Spleen (tissue), 11 donors: ENCODE measurements around the gene KIR2DL1. TPM values are rescaled to one million over a fixed set of nuclear protein-coding genes. Genes with fewer than 3 reads are reported as not detected.
A peak's percentile ranks its signal among the peaks of the same experiment; 100 is the strongest.
"Not testable (repeated sequence)": the region's sequence is repeated elsewhere in the genome, so short reads cannot be mapped to it uniquely, and the experiment has no call there.

ENCODE experiments used
- DNase-seq: peaks from one replicate; pipeline ENCODE4 v3.0.0-alpha.2; 2020
- H3K27ac ChIP-seq, 8 donors: fragments of 200-600 bp; sonication (generic) in 7 of 8; 1 replicate in 4 of 8; 2 replicates in 4 of 8; pipeline versions ENCODE4 v1.5.0 to v1.8.0; 2016 to 2021; ENCODE audit warnings: inconsistent platforms in 4 of 8, mild to moderate bottlenecking in 4 of 8, moderate library complexity in 1 of 8
- H3K27me3 ChIP-seq, 7 donors: fragments of 200-600 bp; sonication (generic) in 6 of 7; replicated peaks in 1 of 7; 1 replicate in 4 of 7; 2 replicates in 3 of 7; pipeline versions ENCODE4 v1.5.0 to v1.8.0; 2016 to 2021; ENCODE audit warnings: inconsistent platforms in 3 of 7, mild to moderate bottlenecking in 1 of 7
- H3K36me3 ChIP-seq, 6 donors: fragments of 200-600 bp; sonication (generic) in 5 of 6; 1 replicate in 4 of 6; 2 replicates in 2 of 6; pipeline versions ENCODE4 v1.5.0 to v1.8.0; 2016 to 2021; ENCODE audit warnings: inconsistent platforms in 2 of 6
- H3K4me1 ChIP-seq, 6 donors: fragments of 200-600 bp; sonication (generic) in 5 of 6; 1 replicate in 3 of 6; 2 replicates in 3 of 6; pipeline versions ENCODE4 v1.5.0 to v1.8.0; 2016 to 2021; ENCODE audit warnings: inconsistent platforms in 3 of 6
- H3K4me3 ChIP-seq, 8 donors: fragments of 200-600 bp; sonication (generic) in 7 of 8; 1 replicate in 4 of 8; 2 replicates in 4 of 8; pipeline versions ENCODE4 v1.5.0 to v1.8.0; 2016 to 2021; ENCODE audit warnings: inconsistent platforms in 4 of 8, mild to moderate bottlenecking in 4 of 8, moderate library complexity in 2 of 8
- H3K9me3 ChIP-seq, 8 donors: fragments of 200-600 bp; sonication (generic) in 7 of 8; 1 replicate in 4 of 8; 2 replicates in 4 of 8; pipeline versions ENCODE4 v1.5.0 to v1.8.0; 2016 to 2021; ENCODE audit warnings: inconsistent platforms in 4 of 8
- POLR2A ChIP-seq, 3 donors: fragments of 450-650 bp; IDR thresholded peaks; one replicate each; pipeline ENCODE4 v1.5.1; 2017; ENCODE audit warnings: antibody characterized with exemption in 3 of 3, mild to moderate bottlenecking in 1 of 3
- POLR2AphosphoS5 ChIP-seq, 3 donors: sonication (generic); formaldehyde crosslinking; IDR thresholded peaks; one replicate each; pipeline ENCODE4 v1.5.1; 2017; ENCODE audit warnings: antibody characterized with exemption in 3 of 3
- WGBS, 5 donors: extraction: QIAGEN DNeasy Blood & Tissue Kit in 3 of 5; methylation state at CpG; one replicate each; pipeline versions ENCODE4 v1.1.5 to v1.1.7; 2013 to 2018; 5-methylcytosine and 5-hydroxymethylcytosine counted together
- intact Hi-C: fragments of 100-400 bp; cut with DNase I; formaldehyde crosslinking; loops from one replicate; pipeline ENCODE4 v1.15.0; 2023; ENCODE audit warnings: low total_unique reads
- polyA plus RNA-seq, 3 donors: library from polyadenylated mRNA; stranded (reverse); fragments of 200-250 nt; gene quantifications; one replicate each; pipeline ENCODE4 v1.2.1, GENCODE V29; 2013
- total RNA-seq, 7 donors: library from RNA; depleted of rRNA in 3 of 7; stranded (reverse); fragments of >200 nt in 3 of 7; fragmentation: NEBNext Ultra II Directional in 4 of 7; extraction: Animal tissue kit (Norgen Biotek cat#: 25700) in 4 of 7; gene quantifications; one replicate each; pipeline versions ENCODE4 v1.1.0 to v1.2.1, GENCODE V29; 2016 to 2021
- TF ChIP-seq, protein P1 (sequence below), 11 experiments: fragments of 200-600 bp in 7 of 11; fragments of 450-650 bp in 4 of 11; sonication (generic) in 4 of 11; IDR thresholded peaks in 8 of 11; conservative IDR thresholded peaks in 3 of 11; 1 replicate in 7 of 11; 2 replicates in 4 of 11; pipeline versions ENCODE4 v1.4.0 to v1.8.0; 2016 to 2021; ENCODE audit warnings: antibody characterized with exemption in 11 of 11, inconsistent platforms in 4 of 11, mild to moderate bottlenecking in 1 of 11
- donor health status: healthy with polysubstance abuse.
- donor health status: DM: no; HTN: no; CAD: no; lungs with moderate emphysema.
- donor health status: DM: no; HTN: no; CAD: no.
- donor health status: Bipolar disorder and iron deficiency.
- donor health status: healthy.
- donor health status: DM: no; HTN: no; CAD: no.
- donor health status: DM: yes; HTN: yes; CAD: no.

KIR2DL1 gene
- total and polyA plus RNA-seq, 10 donors = 0.13 to 6.6 (median 0.82) TPM; not detected in 1

DNA sequence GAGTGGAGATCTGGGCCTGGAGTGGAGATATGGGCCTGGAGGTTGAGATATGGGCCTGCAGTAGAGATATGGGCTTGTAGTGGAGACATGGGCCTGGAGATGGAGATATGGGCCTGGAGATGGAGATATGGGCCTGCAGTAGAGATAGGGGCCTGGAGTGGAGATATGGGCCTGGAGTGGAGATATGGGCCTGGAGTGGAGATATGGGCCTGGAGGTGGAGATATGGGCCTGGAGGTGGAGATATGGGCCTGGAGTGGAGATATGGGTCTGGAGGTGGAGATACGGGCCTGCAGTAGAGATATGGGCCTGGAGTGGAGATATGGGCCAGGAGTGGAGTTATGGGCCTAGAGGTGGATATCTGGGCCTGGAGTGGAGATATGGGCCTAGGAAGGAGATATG is 30.9 kb upstream of the KIR2DL1 start:
- Histone ChIP-seq H3K36me3 (no peaks in the 10 kb centered on the region), H3K27ac (no peak overlapping the region), H3K27me3 (no peaks in the 10 kb centered on the region), H3K4me3 (no peak overlapping the region), H3K9me3 (peaks cover 0 to 7% (median 0%) of the 10 kb centered on the region in 8 donors), H3K4me1 (no peaks in the 10 kb centered on the region)
- intact Hi-C loops = loop anchor here (2.0 kb wide), 1 partner anchor 110 kb away; no protein-coding TSS in a partner anchor
- 71 to 92% (median 83%) methylated on average over 1 of the region's 1 CpG for WGBS, 5 donors
- TF ChIP-seq POLR2A (IDR thresholded peaks at IDR 0.05) = no peak
- TF ChIP-seq, protein P1, sequence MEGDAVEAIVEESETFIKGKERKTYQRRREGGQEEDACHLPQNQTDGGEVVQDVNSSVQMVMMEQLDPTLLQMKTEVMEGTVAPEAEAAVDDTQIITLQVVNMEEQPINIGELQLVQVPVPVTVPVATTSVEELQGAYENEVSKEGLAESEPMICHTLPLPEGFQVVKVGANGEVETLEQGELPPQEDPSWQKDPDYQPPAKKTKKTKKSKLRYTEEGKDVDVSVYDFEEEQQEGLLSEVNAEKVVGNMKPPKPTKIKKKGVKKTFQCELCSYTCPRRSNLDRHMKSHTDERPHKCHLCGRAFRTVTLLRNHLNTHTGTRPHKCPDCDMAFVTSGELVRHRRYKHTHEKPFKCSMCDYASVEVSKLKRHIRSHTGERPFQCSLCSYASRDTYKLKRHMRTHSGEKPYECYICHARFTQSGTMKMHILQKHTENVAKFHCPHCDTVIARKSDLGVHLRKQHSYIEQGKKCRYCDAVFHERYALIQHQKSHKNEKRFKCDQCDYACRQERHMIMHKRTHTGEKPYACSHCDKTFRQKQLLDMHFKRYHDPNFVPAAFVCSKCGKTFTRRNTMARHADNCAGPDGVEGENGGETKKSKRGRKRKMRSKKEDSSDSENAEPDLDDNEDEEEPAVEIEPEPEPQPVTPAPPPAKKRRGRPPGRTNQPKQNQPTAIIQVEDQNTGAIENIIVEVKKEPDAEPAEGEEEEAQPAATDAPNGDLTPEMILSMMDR (IDR thresholded peaks at IDR 0.05 in 8 of 11, conservative IDR thresholded peaks at IDR 0.05 in 3 of 11) = no peak
- TF ChIP-seq POLR2AphosphoS5 (IDR thresholded peaks at IDR 0.05) = no peak
- no peak for DNase-seq

DNA sequence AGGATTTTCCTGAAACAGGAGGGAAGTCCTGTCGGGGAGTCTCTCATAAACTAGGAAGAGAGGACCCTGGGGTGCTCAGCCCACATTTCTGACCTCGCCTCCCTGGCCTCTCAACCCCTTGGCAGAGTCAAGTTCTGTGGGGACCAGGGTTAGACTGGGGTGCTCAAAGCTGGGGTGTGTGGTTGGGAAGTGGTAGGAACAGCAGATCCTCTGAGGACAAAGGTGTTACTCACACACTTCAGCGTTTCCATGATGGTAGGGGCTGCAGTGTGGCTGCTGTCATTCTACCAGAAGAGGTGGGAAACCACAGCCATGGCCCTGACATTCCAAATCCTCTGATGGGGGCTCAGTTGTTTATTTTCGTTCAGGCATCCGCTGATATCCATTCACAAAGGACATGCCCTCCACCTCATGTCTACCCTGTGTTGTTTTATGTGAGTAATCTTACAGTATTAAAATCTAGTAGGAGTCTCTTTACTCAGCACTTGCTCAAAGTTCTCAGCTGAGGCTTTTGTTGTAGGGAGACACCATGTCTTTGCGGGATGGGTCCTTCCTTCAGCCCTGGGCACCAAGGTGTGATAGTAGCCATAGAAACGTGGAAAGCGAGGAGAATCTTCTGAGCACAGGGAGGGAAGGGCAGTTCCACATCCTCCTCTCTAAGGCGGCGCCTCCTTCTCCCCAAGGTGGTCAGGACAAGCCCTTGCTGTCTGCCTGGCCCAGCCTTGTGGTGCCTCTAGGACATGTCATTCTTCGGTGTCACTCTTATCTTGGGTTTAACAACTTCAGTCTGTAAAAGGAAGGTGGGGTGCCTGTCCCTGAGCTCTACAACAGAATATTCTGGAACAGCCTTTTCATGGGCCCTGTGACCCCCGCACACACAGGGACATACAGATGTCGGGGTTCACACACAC is 29.8 kb upstream of the KIR2DL1 start:
- Histone ChIP-seq H3K27ac (no peak overlapping the region), H3K9me3 (no peaks in the 10 kb centered on the region), H3K36me3 (no peaks in the 10 kb centered on the region), H3K4me1 (no peaks in the 10 kb centered on the region), H3K27me3 (no peaks in the 10 kb centered on the region), H3K4me3 (no peak overlapping the region)
- DNase-seq = no peak
- WGBS, 5 donors = 82 to 92% (median 84%) methylated on average over 13 of the region's 13 CpGs
- intact Hi-C loops = loop anchor here (2.0 kb wide), 1 partner anchor 109 kb away; no protein-coding TSS in a partner anchor
- TF ChIP-seq POLR2AphosphoS5 (IDR thresholded peaks at IDR 0.05) = no peak
- TF ChIP-seq POLR2A (IDR thresholded peaks at IDR 0.05) = no peak
- TF ChIP-seq, protein P1 (IDR thresholded peaks at IDR 0.05 in 8 of 11, conservative IDR thresholded peaks at IDR 0.05 in 3 of 11) = no peak

DNA sequence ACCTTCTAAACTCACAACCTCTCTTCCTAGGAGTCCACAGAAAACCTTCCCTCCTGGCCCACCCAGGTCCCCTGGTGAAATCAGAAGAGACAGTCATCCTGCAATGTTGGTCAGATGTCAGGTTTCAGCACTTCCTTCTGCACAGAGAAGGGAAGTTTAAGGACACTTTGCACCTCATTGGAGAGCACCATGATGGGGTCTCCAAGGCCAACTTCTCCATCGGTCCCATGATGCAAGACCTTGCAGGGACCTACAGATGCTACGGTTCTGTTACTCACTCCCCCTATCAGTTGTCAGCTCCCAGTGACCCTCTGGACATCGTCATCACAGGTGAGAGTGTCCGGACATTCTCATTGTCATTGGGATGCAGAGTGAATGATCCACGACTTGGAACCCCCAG is 27.6 kb upstream of the KIR2DL1 start:
- DNase-seq, intact Hi-C loops, H3K36me3 ChIP-seq, H3K4me1 ChIP-seq, H3K9me3 ChIP-seq, H3K27me3 ChIP-seq, H3K4me3 ChIP-seq: not testable (repeated sequence)
- WGBS, 5 donors = 50 to 72% (median 61%) methylated on average over 4 to 5 of the region's 5 CpGs
- H3K27ac ChIP-seq = peak overlapping the region in 2 of 8 donors; percentile 23 to 50

DNA sequence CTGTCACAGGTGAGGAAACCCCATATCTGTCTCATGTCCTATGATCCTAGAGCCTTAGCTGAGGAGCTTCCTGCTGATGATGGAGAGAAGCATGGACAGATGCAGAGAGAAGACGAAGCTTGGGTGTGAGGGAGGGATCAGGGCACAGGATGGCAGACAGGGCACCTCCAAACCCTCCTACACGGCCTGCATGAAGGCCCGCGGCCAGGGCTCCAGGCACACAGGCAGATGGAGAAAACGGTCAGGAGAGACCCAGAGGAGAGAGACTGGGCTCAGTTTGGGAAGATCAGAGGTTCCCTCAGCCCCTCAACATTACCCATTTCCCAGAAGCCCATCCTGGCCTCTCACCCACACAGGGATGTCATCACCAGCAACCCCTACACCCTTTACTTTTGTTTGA is 25.5 kb upstream of the KIR2DL1 start:
- intact Hi-C loops, H3K27ac ChIP-seq, H3K4me1 ChIP-seq, H3K36me3 ChIP-seq, H3K27me3 ChIP-seq, H3K4me3 ChIP-seq, H3K9me3 ChIP-seq: not testable (repeated sequence)
- DNase-seq = peak; percentile 71
- WGBS, 5 donors = 68 to 81% (median 79%) methylated on average over 5 of the region's 5 CpGs

DNA sequence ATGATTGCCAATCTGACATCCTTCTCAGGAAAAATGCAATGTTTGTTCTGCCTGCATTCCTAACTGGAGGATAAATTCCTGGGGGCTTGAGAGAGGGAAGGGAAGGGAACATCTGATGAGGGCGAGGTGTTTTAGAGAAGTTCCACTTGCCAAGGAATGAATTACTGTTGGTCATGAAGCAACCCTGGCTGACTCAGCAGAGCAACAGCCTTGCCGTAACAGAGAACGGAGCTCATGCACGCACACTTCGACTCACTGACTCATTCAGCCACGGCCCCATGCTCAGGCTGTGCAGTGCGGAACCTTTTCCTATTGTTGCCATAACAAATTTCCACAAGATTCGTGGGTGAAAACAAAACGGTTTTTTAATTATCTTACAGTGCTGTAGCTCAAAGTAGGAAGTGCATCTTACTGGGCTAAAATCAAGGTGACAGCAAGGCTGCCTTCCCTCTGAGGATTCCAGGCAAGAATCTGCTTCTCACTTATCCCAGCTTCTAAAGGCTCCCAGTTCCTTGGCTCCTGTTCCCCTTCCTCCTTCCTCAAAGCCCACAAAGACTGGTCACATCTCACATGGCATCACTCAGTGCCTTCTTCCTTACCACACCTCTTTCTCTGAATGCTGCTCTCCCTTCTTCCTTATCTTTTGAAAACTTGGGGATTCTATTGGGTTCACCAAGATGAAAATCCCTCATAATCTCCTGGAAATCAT is 21.8 kb upstream of the KIR2DL1 start:
- H3K4me1 ChIP-seq, H3K27me3 ChIP-seq, H3K9me3 ChIP-seq, intact Hi-C loops, H3K4me3 ChIP-seq, H3K36me3 ChIP-seq: not testable (repeated sequence)
- TF ChIP-seq POLR2AphosphoS5 (IDR thresholded peaks at IDR 0.05) = peak in 1 of 3 donors; percentile 47
- H3K27ac ChIP-seq = peak overlapping the region in 5 of 8 donors; percentile 38 to 76 (median 62)
- WGBS, 5 donors = 35 to 71% (median 44%) methylated on average over 9 of the region's 9 CpGs
- peak; percentile 83 for DNase-seq

DNA sequence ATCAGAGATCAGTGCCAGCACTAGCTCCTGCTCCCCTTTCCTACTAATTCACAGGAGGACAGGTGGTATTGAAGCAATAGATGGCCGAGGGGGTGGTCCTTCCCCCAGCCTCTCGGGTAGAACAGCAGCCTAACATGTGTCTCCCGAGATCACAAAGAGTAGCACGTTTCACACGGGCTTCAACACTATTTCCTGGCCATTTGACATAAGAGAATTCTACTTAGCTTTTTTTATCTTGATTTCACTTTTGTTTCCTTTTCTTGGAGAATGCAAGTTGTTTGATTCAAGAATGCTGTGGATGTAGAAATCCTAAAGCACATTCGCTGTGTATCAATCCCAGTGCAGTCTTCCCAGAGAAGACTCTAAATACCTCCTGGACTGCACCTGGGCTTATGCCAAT is 19.3 kb upstream of the KIR2DL1 start:
- H3K4me3 ChIP-seq, H3K27ac ChIP-seq, H3K27me3 ChIP-seq, DNase-seq, H3K4me1 ChIP-seq, H3K9me3 ChIP-seq, intact Hi-C loops, H3K36me3 ChIP-seq: not testable (repeated sequence)
- 33 to 61% (median 51%) methylated on average over 6 of the region's 6 CpGs for WGBS, 5 donors

DNA sequence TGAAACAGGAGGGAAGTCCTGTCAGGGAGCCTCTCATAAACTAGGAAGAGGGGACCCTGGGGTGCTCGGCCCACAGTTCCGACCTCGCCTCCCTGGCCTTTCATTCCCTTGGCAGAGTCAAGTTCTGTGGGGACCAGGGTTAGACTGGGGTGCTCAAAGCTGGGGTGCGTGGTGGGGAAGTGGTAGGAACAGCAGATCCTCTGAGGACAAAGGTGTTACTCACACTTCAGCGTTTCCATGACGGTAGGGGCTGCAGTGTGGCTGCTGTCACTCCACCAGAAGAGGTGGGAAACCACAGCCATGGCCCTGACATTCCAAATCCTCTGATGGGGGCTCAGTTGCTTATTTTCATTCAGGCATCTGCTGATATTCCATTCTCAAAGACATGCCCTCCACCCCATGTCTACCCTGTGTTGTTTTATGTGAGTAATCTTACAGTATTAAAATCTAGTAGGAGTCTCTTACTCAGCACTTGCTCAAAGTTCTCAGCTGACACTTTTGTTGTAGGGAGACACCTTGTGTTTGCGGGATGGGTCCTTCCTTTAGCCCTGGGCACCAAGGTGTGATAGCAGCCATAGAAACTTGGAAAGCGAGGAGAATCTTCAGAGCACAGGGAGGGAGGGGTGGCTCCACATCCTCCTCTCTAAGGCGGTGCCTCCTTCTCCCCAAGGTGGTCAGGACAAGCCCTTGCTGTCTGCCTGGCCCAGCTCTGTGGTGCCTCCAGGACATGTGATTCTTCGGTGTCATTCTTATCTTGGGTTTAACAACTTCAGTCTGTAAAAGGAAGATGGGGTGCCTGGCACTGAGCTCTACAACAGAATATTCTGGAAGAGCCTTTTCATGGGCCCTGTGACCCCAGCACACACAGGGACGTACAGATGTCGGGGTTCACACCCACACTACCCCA is 13.1 kb upstream of the KIR2DL1 start:
- 71 to 88% (median 79%) methylated on average over 10 to 11 of the region's 12 CpGs for WGBS, 5 donors
- H3K4me3 ChIP-seq, H3K27ac ChIP-seq, H3K27me3 ChIP-seq, intact Hi-C loops, H3K4me1 ChIP-seq, DNase-seq, H3K9me3 ChIP-seq, H3K36me3 ChIP-seq: not testable (repeated sequence)

DNA sequence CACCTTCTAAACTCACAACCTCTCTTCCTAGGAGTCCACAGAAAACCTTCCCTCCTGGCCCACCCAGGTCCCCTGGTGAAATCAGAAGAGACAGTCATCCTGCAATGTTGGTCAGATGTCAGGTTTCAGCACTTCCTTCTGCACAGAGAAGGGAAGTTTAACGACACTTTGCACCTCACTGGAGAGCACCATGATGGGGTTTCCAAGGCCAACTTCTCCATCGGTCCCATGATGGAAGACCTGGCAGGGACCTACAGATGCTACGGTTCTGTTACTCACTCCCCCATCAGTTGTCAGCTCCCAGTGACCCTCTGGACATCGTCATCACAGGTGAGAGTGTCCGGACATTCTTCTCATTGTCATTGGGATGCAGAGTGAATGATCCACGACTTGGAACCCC is 11.0 kb upstream of the KIR2DL1 start:
- DNase-seq, H3K27me3 ChIP-seq, H3K36me3 ChIP-seq, H3K9me3 ChIP-seq, H3K4me1 ChIP-seq, intact Hi-C loops, H3K4me3 ChIP-seq: not testable (repeated sequence)
- 54 to 66% (median 56%) methylated on average over 5 to 6 of the region's 6 CpGs for WGBS, 5 donors
- H3K27ac ChIP-seq = peak overlapping the region in 3 of 8 donors; percentile 34 to 65 (median 40)
